Measurements from ENCODE around the gene MYH10.
A peak's percentile ranks its signal among the peaks of the same experiment; 100 is the strongest.

The MYH10 gene

GRCh38 chr17:8435245-8436168 is 195.0 kb downstream of the MYH10 start, which contains the start of gene NDEL1:
TSS of gene NDEL1 (plus strand) at chr17:8435884. CDS start at chr17:8444272, 8,388 bp downstream.
- Histone ChIP-seq H3K4me1 (ENCODE audit: control insufficient read depth, insufficient read depth, low read length) (no peaks in the 10 kb centered on the region), H3K4me3 (ENCODE audit: low read depth, low read length) (peak within 1 kb of the TSS; percentile 90), H3K36me3 (ENCODE audit: control insufficient read depth in 2 of 2, insufficient read depth in 1 of 2, low read length in 2 of 2) (peaks cover 12 to 20% of the 10 kb centered on the region in 2 experiments; a peak in 2 of 3 replicates), H3K9me3 (ENCODE audit: control insufficient read depth, insufficient read depth, low read depth, low read length) (no peaks in the 10 kb centered on the region), H3K27ac (ENCODE audit: extremely low read depth, low read depth, low read length) (peak within 1 kb of the TSS; percentile 91)
- ChIA-PET CTCF (interaction anchor here (0.7 to 2.0 kb wide), 3 partner anchors 23 to 1400 kb away, joined by 3 to 8 read pairs (median 4); no protein-coding TSS in a partner anchor), POLR2A (interaction anchor here (0.6 to 2.9 kb wide), 21 partner anchors 11 to 430 kb away, joined by 3 to 24 read pairs (median 5); partner anchors contain the start of genes CTC1, MYH10, RANGRF and SLC25A35)
- TF ChIP-seq IKZF3 (tag by site-specific recombination; IDR thresholded peaks at IDR 0.05) (0 out of 2 replicates have a peak, but pooled peaks have one; percentile 12), PBX3 (CRISPR knock-in tag; IDR thresholded peaks at IDR 0.05) (peak; percentile 46; the same call in 1 of the 2 replicates), ZNF561 (tag by site-specific recombination; IDR thresholded peaks at IDR 0.05; ENCODE audit: borderline replicate concordance) (peak; percentile 77; the same call in 1 of the 2 replicates), ZNF600 (tag by site-specific recombination; IDR thresholded peaks at IDR 0.05) (0 out of 2 replicates have a peak, but pooled peaks have one; percentile 35), ZNF404 (tag by site-specific recombination; IDR thresholded peaks at IDR 0.05) (no peak), ZBTB10 (tag by site-specific recombination; IDR thresholded peaks at IDR 0.05) (0 out of 2 replicates have a peak, but pooled peaks have one; percentile 37), ZNF530 (tag by site-specific recombination; IDR thresholded peaks at IDR 0.05; ENCODE audit: low read depth) (no peak), ZNF24 (tag by site-specific recombination; IDR thresholded peaks at IDR 0.05) (0 out of 2 replicates have a peak, but pooled peaks have one; percentile 42), ZNF639 (tag by site-specific recombination; IDR thresholded peaks at IDR 0.05) (peak; percentile 3; the same call in 1 of the 2 replicates), ZNF311 (tag by site-specific recombination; IDR thresholded peaks at IDR 0.05; ENCODE audit: borderline replicate concordance) (no peak), KLF1 (tag by site-specific recombination; IDR thresholded peaks at IDR 0.05) (peak; percentile 17; the same call in 1 of the 2 replicates), ZNF184 (tag by site-specific recombination; IDR thresholded peaks at IDR 0.05) (0 out of 2 replicates have a peak, but pooled peaks have one; percentile 11), BCL6B (tag by site-specific recombination; IDR thresholded peaks at IDR 0.05) (no peak), ZNF513 (tag by site-specific recombination; IDR thresholded peaks at IDR 0.05) (peak; percentile 30; the same call in 1 of the 2 replicates), SP2 (tag by site-specific recombination; IDR thresholded peaks at IDR 0.05) (peak; percentile 87), GLIS1 (tag by site-specific recombination; IDR thresholded peaks at IDR 0.05) (peak; percentile 50), KLF8 (tag by site-specific recombination; IDR thresholded peaks at IDR 0.05) (peak; percentile 83; the same call in 1 of the 2 replicates), KLF9 (tag by site-specific recombination; IDR thresholded peaks at IDR 0.05; ENCODE audit: low read depth) (peak; percentile 90), ZNF169 (tag by site-specific recombination; IDR thresholded peaks at IDR 0.05) (no peak), ZNF146 (tag by site-specific recombination; IDR thresholded peaks at IDR 0.05) (no peak), ZNF214 (tag by site-specific recombination; IDR thresholded peaks at IDR 0.05; ENCODE audit: borderline replicate concordance) (no peak), ZSCAN5A (tag by site-specific recombination; IDR thresholded peaks at IDR 0.05) (0 out of 2 replicates have a peak, but pooled peaks have one; percentile 14), ZNF488 (tag by site-specific recombination; IDR thresholded peaks at IDR 0.05) (no peak), ZNF629 (tag by site-specific recombination; IDR thresholded peaks at IDR 0.05) (peak; percentile 76), ZNF248 (tag by site-specific recombination; IDR thresholded peaks at IDR 0.05) (no peak)
